A673 (cell line): ENCODE measurements around the gene NF1. TPM values are rescaled to one million over a fixed set of nuclear protein-coding genes. Genes with fewer than 3 reads are reported as not detected.

Experiments
- BruUV-seq: library from RNA; stranded (reverse); fragments of 400-500 nt; replicated peaks from 2 replicates; lab custom pipeline; 2021; lab: Mats Ljungman, UMichigan
- CTCF ChIA-PET: fragments of 300-600 bp; sonication (Branson Sonifier 250); formaldehyde crosslinking; loops from one replicate; lab custom pipeline; 2022; ENCODE audit warnings: antibody characterized with exemption; lab: Charles Lee
- POLR2A ChIA-PET: fragments of 300-600 bp; sonication (Branson Sonifier 250); formaldehyde crosslinking; loops from one replicate; lab custom pipeline; 2022; ENCODE audit warnings: antibody characterized with exemption; ENCODE audit not compliant: low non-redundant PET; lab: Charles Lee
- DNase-seq: peaks from one replicate; pipeline ENCODE4 v3.0.0-alpha.2; 2015; ENCODE audit warnings: low spot score
- H3K27ac ChIP-seq: fragments of 200-600 bp; sonication (generic); 2 replicates; pipeline ENCODE4 v1.5.1; 2016; ENCODE audit warnings: mixed run types, low read depth, mild to moderate bottlenecking, mixed read lengths, antibody characterized with exemption, low read length; ENCODE audit not compliant: poor library complexity, severe bottlenecking
- H3K27me3 ChIP-seq: fragments of 200-600 bp; sonication (generic); replicated peaks from 2 replicates; pipeline ENCODE4 v1.6.1; 2017; ENCODE audit warnings: mixed run types, low read depth, mild to moderate bottlenecking, mixed read lengths, antibody characterized with exemption, low read length; ENCODE audit not compliant: insufficient read depth, poor library complexity
- H3K36me3 ChIP-seq: fragments of 200-600 bp; sonication (generic); 2 replicates; pipeline ENCODE4 v1.6.1; 2016; ENCODE audit warnings: mixed run types, mild to moderate bottlenecking, mixed read lengths, antibody characterized with exemption, low read length; ENCODE audit not compliant: insufficient read depth, poor library complexity, severe bottlenecking
- H3K4me1 ChIP-seq: fragments of 200-600 bp; sonication (generic); 2 replicates; pipeline ENCODE4 v1.6.1; 2017; ENCODE audit warnings: mixed run types, mild to moderate bottlenecking, mixed read lengths, antibody characterized with exemption, low read length; ENCODE audit not compliant: insufficient read depth, poor library complexity, severe bottlenecking
- H3K4me3 ChIP-seq: fragments of 200-600 bp; sonication (generic); 2 replicates; pipeline ENCODE4 v1.5.1; 2016; ENCODE audit warnings: low read depth, mixed run types, mild to moderate bottlenecking, mixed read lengths, low read length; ENCODE audit not compliant: poor library complexity, severe bottlenecking
- H3K9me3 ChIP-seq: fragments of 200-600 bp; sonication (generic); 2 replicates; pipeline ENCODE4 v1.6.1; 2016; ENCODE audit warnings: mixed run types, low read depth, mild to moderate bottlenecking, mixed read lengths, antibody characterized with exemption, low read length; ENCODE audit not compliant: poor library complexity, severe bottlenecking
- CTCF ChIP-seq: fragments of 300-800, 200-600 bp; sonication (generic); conservative IDR thresholded peaks from 2 replicates; pipeline ENCODE4 v1.5.1; 2017; ENCODE audit warnings: low read depth, mild to moderate bottlenecking, antibody characterized with exemption, low read length, moderate library complexity, mixed read lengths
- EZH2 ChIP-seq: fragments of 200-600 bp; sonication (generic); IDR thresholded peaks from 2 replicates; pipeline ENCODE4 v1.6.1; 2017; ENCODE audit warnings: borderline replicate concordance, low read depth, mild to moderate bottlenecking, mixed read lengths, antibody characterized with exemption, low read length; ENCODE audit not compliant: poor library complexity, severe bottlenecking
- intact Hi-C: fragments of 100-400 bp; cut with micrococcal nuclease; formaldehyde crosslinking; loops from one replicate; pipeline ENCODE4 v1.10.0; 2022; ENCODE audit not compliant: unreplicated experiment
- total RNA-seq: library from RNA; stranded (reverse); gene quantifications from 2 replicates; pipeline ENCODE4 v1.2.3, GENCODE V29; 2021

The NF1 gene
- total RNA-seq, 1 experiment from 2014 or later = 32.1 TPM

- Histone ChIP-seq H3K4me3 (no peak overlapping the region), H3K27ac (no peak overlapping the region), H3K4me1 (peaks cover 32% of the 10 kb centered on the region), H3K9me3 (no peaks in the 10 kb centered on the region), H3K27me3 (no peaks in the 10 kb centered on the region), H3K36me3 (no peaks in the 10 kb centered on the region)
- BruUV-seq = no TSS peak
- peak; percentile 2 for DNase-seq
- ChIA-PET CTCF (no interaction called here), POLR2A (no interaction called here)
- intact Hi-C loops = loop anchor here (10.0 kb wide), 1 partner anchor 63 kb away; the partner anchor contains the start of gene EVI2B
- TF ChIP-seq CTCF = no peak
- TF ChIP-seq EZH2 = no peak
Observed at GRCh38 chr17:31251105-31251969, 156.6 kb downstream of the NF1 start.

- POLR2A ChIA-PET = no interaction called here
- no peak overlapping the region for H3K4me3 ChIP-seq
- CTCF ChIA-PET = no interaction called here
- H3K36me3 ChIP-seq = no peaks in the 10 kb centered on the region
- H3K27me3 ChIP-seq = no peaks in the 10 kb centered on the region
- intact Hi-C loops = loop anchor here (10.0 kb wide), 1 partner anchor 63 kb away; the partner anchor contains the start of gene EVI2B
- DNase-seq = no peak
- H3K27ac ChIP-seq = no peak overlapping the region
- BruUV-seq = no TSS peak
- no peaks in the 10 kb centered on the region for H3K9me3 ChIP-seq
- peaks cover 37% of the 10 kb centered on the region for H3K4me1 ChIP-seq
- TF ChIP-seq EZH2 (no peak), CTCF (no peak)
Observed at GRCh38 chr17:31251970-31252328, 157.2 kb downstream of the NF1 start.

GRCh38 chr17:31252741-31253140 lies 158.0 kb downstream of the NF1 start:
- Histone ChIP-seq H3K4me1 (peaks cover 45% of the 10 kb centered on the region), H3K36me3 (no peaks in the 10 kb centered on the region), H3K9me3 (no peaks in the 10 kb centered on the region), H3K27ac (no peak overlapping the region), H3K27me3 (no peaks in the 10 kb centered on the region), H3K4me3 (no peak overlapping the region)
- DNase-seq = no peak
- POLR2A ChIA-PET = no interaction called here
- TF ChIP-seq EZH2 (no peak), CTCF (no peak)
- intact Hi-C loops = loop anchor here (10.0 kb wide), 1 partner anchor 62 kb away; the partner anchor contains the start of gene EVI2B
- CTCF ChIA-PET = no interaction called here
- BruUV-seq = no TSS peak
